MM.1S (cell line): ENCODE data around the gene SMARCA4.

ENCODE experiments used
- DNase-seq: peaks from one replicate; pipeline ENCODE4 v3.0.0-alpha.2; 2015
- H2AFZ ChIP-seq: fragments of 300-600 bp; sonication (generic); 2 replicates; pipeline ENCODE4 v1.6.0; 2016; ENCODE audit warnings: antibody characterized with exemption, low read length
- H3F3A ChIP-seq: fragments of 300-600 bp; sonication (generic); 2 replicates; pipeline ENCODE4 v1.6.1; 2016; ENCODE audit warnings: mild to moderate bottlenecking, antibody characterized with exemption, low read length, moderate library complexity, mixed read lengths; ENCODE audit not compliant: insufficient read depth
- H3K27ac ChIP-seq: fragments of 300-600 bp; sonication (generic); 2 replicates; pipeline ENCODE4 v1.5.1; 2016; ENCODE audit warnings: mild to moderate bottlenecking, low read length
- H3K27me3 ChIP-seq: fragments of 300-600 bp; sonication (generic); replicated peaks from 2 replicates; pipeline ENCODE4 v1.6.0; 2016; ENCODE audit warnings: low read length; ENCODE audit not compliant: insufficient read depth
- H3K36me3 ChIP-seq: fragments of 300-600 bp; sonication (generic); replicated peaks from 2 replicates; pipeline ENCODE4 v1.6.1; 2016; ENCODE audit warnings: mild to moderate bottlenecking, low read length, mixed read lengths; ENCODE audit not compliant: insufficient read depth
- H3K4me1 ChIP-seq: fragments of 300-600 bp; sonication (generic); 2 replicates; pipeline ENCODE4 v1.6.1; 2016; ENCODE audit warnings: low read length, mixed read lengths
- H3K4me2 ChIP-seq: fragments of 300-600 bp; sonication (generic); 2 replicates; pipeline ENCODE4 v1.6.0; 2016; ENCODE audit warnings: low read depth, low read length
- H3K4me3 ChIP-seq: fragments of 300-600 bp; sonication (generic); 2 replicates; pipeline ENCODE4 v1.5.1; 2016; ENCODE audit warnings: low read length, mixed read lengths
- H3K79me2 ChIP-seq: fragments of 300-600 bp; sonication (generic); 2 replicates; pipeline ENCODE4 v1.6.1; 2016; ENCODE audit warnings: mixed run types, low read length, mixed read lengths
- H3K9ac ChIP-seq: fragments of 300-600 bp; sonication (generic); 2 replicates; pipeline ENCODE4 v1.6.1; 2016; ENCODE audit warnings: low read length, mixed read lengths
- H3K9me2 ChIP-seq: fragments of 300-600 bp; sonication (generic); replicated peaks from 2 replicates; pipeline ENCODE4 v1.6.1; 2016; ENCODE audit warnings: mild to moderate bottlenecking, low read length, mixed read lengths; ENCODE audit not compliant: insufficient read depth
- H3K9me3 ChIP-seq: fragments of 300-600 bp; sonication (generic); replicated peaks from 2 replicates; pipeline ENCODE4 v1.6.1; 2016; ENCODE audit warnings: mild to moderate bottlenecking, low read length, mixed read lengths; ENCODE audit not compliant: insufficient read depth
- H4K20me1 ChIP-seq: fragments of 300-600 bp; sonication (generic); 2 replicates; pipeline ENCODE4 v1.6.1; 2016; ENCODE audit warnings: mild to moderate bottlenecking, low read length, moderate library complexity, mixed read lengths; ENCODE audit not compliant: insufficient read depth
- EZH2 ChIP-seq: fragments of 300-600 bp; sonication (generic); optimal IDR thresholded peaks from 2 replicates; pipeline ENCODE3; 2017; ENCODE audit warnings: low read depth, mild to moderate bottlenecking, antibody characterized with exemption, low read length, mixed read lengths
- EZH2phosphoT487 ChIP-seq: fragments of 300-600 bp; sonication (generic); IDR thresholded peaks from 2 replicates; pipeline ENCODE4 v1.6.1; 2018; ENCODE audit warnings: antibody characterized with exemption, low read length
- TF ChIP-seq, protein P1 (sequence below): fragments of 300-600 bp; sonication (generic); IDR thresholded peaks from 2 replicates; pipeline ENCODE4 v1.5.1; 2016; ENCODE audit warnings: antibody characterized with exemption, low read length, mixed read lengths

Gene SMARCA4

DNA sequence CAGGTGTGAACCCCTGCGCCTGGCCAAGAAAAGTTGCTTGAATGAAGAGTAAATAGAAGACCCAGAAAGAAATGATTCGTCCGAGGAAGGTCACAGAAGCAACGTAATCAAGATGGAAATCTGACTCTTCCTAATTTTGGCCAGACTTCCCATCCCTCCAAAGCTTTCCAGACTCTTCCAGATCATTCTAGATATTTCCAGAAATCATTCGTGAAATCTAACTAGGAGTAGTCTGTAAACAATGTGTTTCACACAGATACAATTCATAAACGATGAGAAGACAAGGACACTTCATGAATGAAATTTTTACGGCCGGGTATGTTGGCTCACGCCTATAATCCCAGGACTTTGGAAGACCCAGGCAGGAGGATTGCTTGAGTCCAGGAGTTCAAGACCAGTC, 119.2 kb downstream of the SMARCA4 start:
- H3K79me2 ChIP-seq = no peaks in the 10 kb centered on the region
- TF ChIP-seq EZH2phosphoT487 (no peak), EZH2 (no peak)
- TF ChIP-seq, protein P1, sequence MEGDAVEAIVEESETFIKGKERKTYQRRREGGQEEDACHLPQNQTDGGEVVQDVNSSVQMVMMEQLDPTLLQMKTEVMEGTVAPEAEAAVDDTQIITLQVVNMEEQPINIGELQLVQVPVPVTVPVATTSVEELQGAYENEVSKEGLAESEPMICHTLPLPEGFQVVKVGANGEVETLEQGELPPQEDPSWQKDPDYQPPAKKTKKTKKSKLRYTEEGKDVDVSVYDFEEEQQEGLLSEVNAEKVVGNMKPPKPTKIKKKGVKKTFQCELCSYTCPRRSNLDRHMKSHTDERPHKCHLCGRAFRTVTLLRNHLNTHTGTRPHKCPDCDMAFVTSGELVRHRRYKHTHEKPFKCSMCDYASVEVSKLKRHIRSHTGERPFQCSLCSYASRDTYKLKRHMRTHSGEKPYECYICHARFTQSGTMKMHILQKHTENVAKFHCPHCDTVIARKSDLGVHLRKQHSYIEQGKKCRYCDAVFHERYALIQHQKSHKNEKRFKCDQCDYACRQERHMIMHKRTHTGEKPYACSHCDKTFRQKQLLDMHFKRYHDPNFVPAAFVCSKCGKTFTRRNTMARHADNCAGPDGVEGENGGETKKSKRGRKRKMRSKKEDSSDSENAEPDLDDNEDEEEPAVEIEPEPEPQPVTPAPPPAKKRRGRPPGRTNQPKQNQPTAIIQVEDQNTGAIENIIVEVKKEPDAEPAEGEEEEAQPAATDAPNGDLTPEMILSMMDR = no peak
- no peaks in the 10 kb centered on the region for H3F3A ChIP-seq
- H2AFZ ChIP-seq = no peak overlapping the region
- no peaks in the 10 kb centered on the region for H3K36me3 ChIP-seq
- H3K9ac ChIP-seq = no peak overlapping the region
- no peak overlapping the region for H3K27ac ChIP-seq
- H4K20me1 ChIP-seq = no peaks in the 10 kb centered on the region
- no peak overlapping the region for H3K4me3 ChIP-seq
- no peaks in the 10 kb centered on the region for H3K9me2 ChIP-seq
- H3K9me3 ChIP-seq = no peaks in the 10 kb centered on the region
- H3K27me3 ChIP-seq = no peaks in the 10 kb centered on the region
- H3K4me1 ChIP-seq = no peaks in the 10 kb centered on the region
- H3K4me2 ChIP-seq = no peak overlapping the region
- no peak for DNase-seq

DNA sequence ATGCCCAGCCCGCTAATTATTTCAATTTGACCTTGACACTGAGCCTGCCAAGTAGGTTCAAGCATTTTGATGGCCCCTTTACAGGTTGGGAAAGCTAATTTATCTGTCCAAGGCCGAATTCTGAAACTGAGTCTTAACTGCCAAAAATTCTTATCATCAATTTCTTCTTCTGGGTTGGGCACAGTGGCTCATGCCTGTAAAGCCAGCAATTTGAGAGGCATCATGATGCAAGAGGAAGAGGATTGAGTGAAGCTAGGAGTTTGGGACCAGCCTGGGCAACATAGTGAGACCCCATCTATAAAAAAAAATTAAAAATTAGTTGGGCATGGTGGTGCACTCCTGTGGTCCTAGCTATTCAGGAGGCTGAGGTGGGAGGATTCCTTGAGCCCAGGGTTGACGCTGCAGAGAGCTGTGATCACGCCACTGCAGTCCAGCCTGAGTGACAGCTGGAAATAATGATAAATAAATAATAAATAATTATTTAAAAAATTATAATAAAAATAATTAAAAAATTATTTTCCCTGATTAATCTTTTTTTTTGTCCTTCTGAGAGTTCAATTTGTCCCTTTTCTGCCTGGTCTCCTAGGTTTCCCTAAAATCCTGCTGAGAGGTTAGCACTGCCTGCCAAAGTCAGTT, 127.2 kb downstream of the SMARCA4 start:
- no peaks in the 10 kb centered on the region for H3K9me3 ChIP-seq
- peaks cover 34% of the 10 kb centered on the region for H3F3A ChIP-seq
- peaks cover 15% of the 10 kb centered on the region for H3K4me1 ChIP-seq
- 0 out of 2 replicates have a peak, but pooled peaks cover 4% of the 10 kb centered on the region for H4K20me1 ChIP-seq
- no peaks in the 10 kb centered on the region; the same call in 1 of the 2 replicates for H3K36me3 ChIP-seq
- no peak overlapping the region for H2AFZ ChIP-seq
- no peaks in the 10 kb centered on the region for H3K27me3 ChIP-seq
- TF ChIP-seq EZH2 (no peak), EZH2phosphoT487 (no peak)
- TF ChIP-seq, protein P1 = no peak
- H3K27ac ChIP-seq = no peak overlapping the region
- H3K79me2 ChIP-seq = peaks cover 35% of the 10 kb centered on the region
- no peak overlapping the region for H3K4me3 ChIP-seq
- no peak overlapping the region for H3K9ac ChIP-seq
- no peak overlapping the region for H3K4me2 ChIP-seq
- DNase-seq = no peak
- H3K9me2 ChIP-seq = no peaks in the 10 kb centered on the region

DNA sequence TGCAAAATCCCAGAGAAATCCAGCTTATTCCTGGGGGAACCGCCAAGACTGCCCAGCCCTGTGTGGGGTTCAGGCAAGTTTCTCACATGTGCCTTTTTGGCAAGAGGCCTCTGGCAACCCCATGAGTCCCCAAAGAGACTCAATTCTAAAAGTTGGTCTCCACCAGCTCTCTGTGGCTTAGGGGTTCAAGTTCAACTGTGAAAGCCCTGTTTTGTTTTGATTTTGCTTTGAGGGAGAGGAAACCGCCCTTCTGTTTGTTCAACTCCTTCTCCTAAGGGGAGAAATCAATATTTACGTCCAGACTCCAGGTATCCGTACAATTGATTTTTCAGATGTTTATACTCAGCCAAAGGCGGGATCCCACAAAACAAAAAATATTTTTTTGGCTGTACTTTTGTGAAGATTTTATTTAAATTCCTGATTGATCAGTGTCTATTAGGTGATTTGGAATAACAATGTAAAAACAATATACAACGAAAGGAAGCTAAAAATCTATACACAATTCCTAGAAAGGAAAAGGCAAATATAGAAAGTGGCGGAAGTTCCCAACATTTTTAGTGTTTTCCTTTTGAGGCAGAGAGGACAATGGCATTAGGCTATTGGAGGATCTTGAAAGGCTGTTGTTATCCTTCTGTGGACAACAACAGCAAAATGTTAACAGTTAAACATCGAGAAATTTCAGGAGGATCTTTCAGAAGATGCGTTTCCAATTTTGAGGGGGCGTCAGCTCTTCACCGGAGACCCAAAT, 127.8 kb downstream of the SMARCA4 start:
- H2AFZ ChIP-seq = peak overlapping the region; percentile 57

More for the DNA sequence above, 127.8 kb downstream of the SMARCA4 start:
- H3K9me3 ChIP-seq = no peaks in the 10 kb centered on the region
- TF ChIP-seq EZH2phosphoT487 (no peak), EZH2 (no peak)
- TF ChIP-seq, protein P1 = no peak
- no peaks in the 10 kb centered on the region for H3K27me3 ChIP-seq
- peaks cover 22% of the 10 kb centered on the region for H3K4me1 ChIP-seq
- H3K4me3 ChIP-seq = peak overlapping the region; percentile 76
- peak overlapping the region; percentile 95 for H3K27ac ChIP-seq
- no peaks in the 10 kb centered on the region; the same call in 1 of the 2 replicates for H3K36me3 ChIP-seq
- H3K4me2 ChIP-seq = peak overlapping the region; percentile 59
- peak overlapping the region; percentile 98 for H3K9ac ChIP-seq
- DNase-seq = no peak
- peaks cover 41% of the 10 kb centered on the region for H3F3A ChIP-seq
- H3K79me2 ChIP-seq = peaks cover 42% of the 10 kb centered on the region
- H3K9me2 ChIP-seq = no peaks in the 10 kb centered on the region
- 0 out of 2 replicates have a peak, but pooled peaks cover 4% of the 10 kb centered on the region for H4K20me1 ChIP-seq
